Heart left ventricle (tissue), 16 donors: ENCODE measurements around the gene GCNT2. TPM values are rescaled to one million over a fixed set of nuclear protein-coding genes. Genes with fewer than 3 reads are reported as not detected.
A peak's percentile ranks its signal among the peaks of the same experiment; 100 is the strongest.

Experiments
- ATAC-seq, 4 donors: fragments of 200-7000 bp; cut with Tn5 transposase; one replicate each; pipeline ENCODE4 v1.9.1; 2020 to 2022; ENCODE audit warnings: moderate library complexity in 4 of 4, mild to moderate bottlenecking in 3 of 4, moderate number of reproducible peaks in 1 of 4
- DNase-seq, 5 donors: peaks; one replicate each; pipeline ENCODE4 v3.0.0-alpha.2; 2020
- H3K27ac ChIP-seq, 12 donors: fragments of 200-600 bp; sonication (generic) in 4 of 12; one replicate each; pipeline versions ENCODE4 v1.5.0 to v1.8.0; 2016 to 2022; ENCODE audit warnings: mild to moderate bottlenecking in 2 of 12
- H3K27me3 ChIP-seq, 9 donors: fragments of 200-600 bp; sonication (generic) in 2 of 9; one replicate each; pipeline versions ENCODE4 v1.5.1 to v1.8.0; 2016 to 2022; ENCODE audit warnings: mild to moderate bottlenecking in 3 of 9
- H3K36me3 ChIP-seq, 9 donors: fragments of 200-600 bp; sonication (generic) in 2 of 9; one replicate each; pipeline versions ENCODE4 v1.5.0 to v1.8.0; 2018 to 2022; ENCODE audit warnings: mild to moderate bottlenecking in 2 of 9
- H3K4me1 ChIP-seq, 12 donors: fragments of 200-600 bp; sonication (generic) in 4 of 12; one replicate each; pipeline versions ENCODE4 v1.5.0 to v1.8.0; 2016 to 2022; ENCODE audit warnings: mild to moderate bottlenecking in 3 of 12
- H3K4me3 ChIP-seq, 12 donors: fragments of 200-600 bp; sonication (generic) in 4 of 12; one replicate each; pipeline versions ENCODE4 v1.5.0 to v1.8.0; 2017 to 2022; ENCODE audit warnings: mild to moderate bottlenecking in 9 of 12, moderate library complexity in 4 of 12
- H3K9me3 ChIP-seq, 12 donors: fragments of 200-600 bp; sonication (generic) in 4 of 12; one replicate each; pipeline versions ENCODE4 v1.5.0 to v1.8.0; 2016 to 2022; ENCODE audit warnings: mild to moderate bottlenecking in 1 of 12
- CTCF ChIP-seq, 12 donors: fragments of 200-600 bp; sonication (generic) in 4 of 12; IDR thresholded peaks; one replicate each; pipeline versions ENCODE4 v1.5.0 to v1.8.0; 2018 to 2022; ENCODE audit warnings: antibody characterized with exemption in 12 of 12, mild to moderate bottlenecking in 5 of 12
- POLR2A ChIP-seq, 2 donors: fragments of 450-650 bp; IDR thresholded peaks; one replicate each; pipeline ENCODE4 v1.6.1; 2017; ENCODE audit warnings: antibody characterized with exemption in 2 of 2, mild to moderate bottlenecking in 2 of 2, moderate library complexity in 2 of 2
- WGBS, 4 donors: extraction: QIAGEN DNeasy Blood & Tissue Kit in 2 of 4; methylation state at CpG; one replicate each; pipeline versions ENCODE4 v1.1.5 to v1.1.7; 2013 to 2018; 5-methylcytosine and 5-hydroxymethylcytosine counted together
- intact Hi-C, 10 donors: fragments of 100-400 bp; cut with DNase I; formaldehyde crosslinking; loops; one replicate each; pipeline versions ENCODE4 v1.11.1 to v1.14.2; 2022
- polyA plus RNA-seq, 2 donors: library from polyadenylated mRNA; stranded (reverse); fragments of 200-250 nt; gene quantifications; one replicate each; pipeline ENCODE4 v1.2.3, GENCODE V29; 2013
- total RNA-seq, 9 donors: library from RNA; depleted of rRNA in 2 of 9; stranded (reverse); fragments of >200 nt in 2 of 9; fragmentation: NEBNext Ultra II Directional in 3 of 9; extraction: Animal tissue kit (Norgen Biotek cat#: 25700) in 3 of 9; gene quantifications; one replicate each; pipeline versions ENCODE4 v1.1.0 to v1.2.4, GENCODE V29; 2016 to 2023
- donor health status: ischemic (EF 13 %, LVEDD 7.1; RV severe dilation, severe dysfunction).
- donor health status: healthy with polysubstance abuse.
- donor health status: DM: no; HTN: yes; CAD: no.
- donor health status: DM: no; HTN: no; CAD: no.
- donor health status: ischemic (EF 25% LVEDD 6.9; RV normal size, moderate dysfunction).
- donor health status: ischemic (EF 25% LVEDD 5.7; RV mildly dilated, moderate dysfunction).
- donor health status: healthy.
- donor health status: DM: yes; HTN: yes; CAD: no.
- donor health status: ischemic (EF 35%, LVEDD 5.7; RV mildly dilated, moderate dysfunction).
- donor health status: nonischemic (EF 11% LVEDD 7.7; RV severe dilation, severe dysfunction).
- donor health status: DM: yes; HTN: yes; CAD: no.
- donor health status: PGD.
- donor health status: ischemic (EF 29% LVEDD 5.4; RV normal size, mild dysfunction).
- donor health status: nonischemic (EF 23%, LVEDD 6.1; RV moderate dilation, normal function).

The GCNT2 gene
- total and polyA plus RNA-seq, 11 donors: 15.1 to 68.8 (median 40.9) TPM

- H3K27ac ChIP-seq: peak overlapping the region in 1 of 12 donors; percentile 16
- no peaks in the 10 kb centered on the region for H3K9me3 ChIP-seq
- H3K36me3 ChIP-seq: peaks cover 0 to 47% (median 0%) of the 10 kb centered on the region in 9 donors
- WGBS, 4 donors: 85 to 94% (median 90%) methylated on average over 5 of the region's 5 CpGs
- H3K4me1 ChIP-seq: peaks cover 0 to 19% (median 0%) of the 10 kb centered on the region in 12 donors
- TF ChIP-seq CTCF (IDR thresholded peaks at IDR 0.05) (no peak), POLR2A (IDR thresholded peaks at IDR 0.05) (no peak)
- H3K27me3 ChIP-seq: no peaks in the 10 kb centered on the region
- intact Hi-C loops: no loop called here
- no peak for ATAC-seq
- no peak for DNase-seq
- H3K4me3 ChIP-seq: no peak overlapping the region
These were observed 103.7 kb downstream of the GCNT2 start for GRCh38 chr6:10624836-10625235.

- Histone ChIP-seq H3K4me3 (no peak overlapping the region), H3K9me3 (no peaks in the 10 kb centered on the region), H3K27ac (no peak overlapping the region), H3K27me3 (no peaks in the 10 kb centered on the region), H3K36me3 (peaks cover 0 to 47% (median 0%) of the 10 kb centered on the region in 9 donors), H3K4me1 (peaks cover 0 to 13% (median 0%) of the 10 kb centered on the region in 12 donors)
- WGBS, 4 donors: 64 to 69% (median 66%) methylated on average over 9 of the region's 9 CpGs
- intact Hi-C loops: no loop called here
- DNase-seq: no peak
- ATAC-seq: no peak
- TF ChIP-seq CTCF (IDR thresholded peaks at IDR 0.05): no peak
- no peak for TF ChIP-seq POLR2A (IDR thresholded peaks at IDR 0.05)
These were observed 105.1 kb downstream of the GCNT2 start for GRCh38 chr6:10626154-10626741.

- H3K9me3 ChIP-seq: no peaks in the 10 kb centered on the region
- ATAC-seq: no peak
These were observed 106.6 kb downstream of the GCNT2 start for GRCh38 chr6:10627800-10628199.

GRCh38 chr6:10630178-10630577 is 109.0 kb downstream of the GCNT2 start:
- Histone ChIP-seq H3K36me3 (peaks cover 0 to 28% (median 0%) of the 10 kb centered on the region in 9 donors), H3K27ac (no peak overlapping the region), H3K4me3 (no peak overlapping the region), H3K9me3 (no peaks in the 10 kb centered on the region), H3K27me3 (no peaks in the 10 kb centered on the region), H3K4me1 (peaks cover 0 to 12% (median 0%) of the 10 kb centered on the region in 12 donors)
- intact Hi-C loops: no loop called here
- WGBS, 4 donors: 86 to 95% (median 94%) methylated on average over 1 of the region's 1 CpG
- TF ChIP-seq POLR2A (IDR thresholded peaks at IDR 0.05) (no peak), CTCF (IDR thresholded peaks at IDR 0.05) (no peak)
- ATAC-seq (no peak), DNase-seq (no peak)

More at GRCh38 chr6:10627800-10628199, 106.6 kb downstream of the GCNT2 start:
- intact Hi-C loops: no loop called here
- 90 to 97% (median 95%) methylated on average over 1 of the region's 1 CpG for WGBS, 4 donors
- Histone ChIP-seq H3K27me3 (no peaks in the 10 kb centered on the region), H3K36me3 (peaks cover 0 to 40% (median 0%) of the 10 kb centered on the region in 9 donors), H3K4me1 (peaks cover 0 to 5% (median 0%) of the 10 kb centered on the region in 12 donors), H3K27ac (no peak overlapping the region), H3K4me3 (no peak overlapping the region)
- DNase-seq: no peak
- TF ChIP-seq POLR2A (IDR thresholded peaks at IDR 0.05) (no peak), CTCF (IDR thresholded peaks at IDR 0.05) (no peak)
